Astrocyte of the spinal cord (primary cell): Measurements from ENCODE around the gene MVK.

Source experiments
- DNase-seq: peaks from one replicate; pipeline ENCODE4 v3.0.0; 2011; ENCODE audit warnings: low read depth, low spot score
- H3K4me3 ChIP-seq: 2 replicates; pipeline ENCODE4 v1.5.1; 2011; ENCODE audit warnings: low read depth, mild to moderate bottlenecking, low read length, moderate library complexity
- in situ Hi-C: cut with HindIII; loops from 2 replicates; pipeline ENCODE4 v1.10.0; 2017; ENCODE audit warnings: low sequenced_read_pairs
- TF ChIP-seq, protein P1 (sequence below): IDR thresholded peaks from 2 replicates; pipeline ENCODE4 v1.5.1; 2012; ENCODE audit warnings: low read depth, mild to moderate bottlenecking, low read length, inconsistent platforms

MVK gene

GRCh38 chr12:109596418-109597244, 23.0 kb downstream of the MVK start:
- in situ Hi-C loops = no loop called here

DNA sequence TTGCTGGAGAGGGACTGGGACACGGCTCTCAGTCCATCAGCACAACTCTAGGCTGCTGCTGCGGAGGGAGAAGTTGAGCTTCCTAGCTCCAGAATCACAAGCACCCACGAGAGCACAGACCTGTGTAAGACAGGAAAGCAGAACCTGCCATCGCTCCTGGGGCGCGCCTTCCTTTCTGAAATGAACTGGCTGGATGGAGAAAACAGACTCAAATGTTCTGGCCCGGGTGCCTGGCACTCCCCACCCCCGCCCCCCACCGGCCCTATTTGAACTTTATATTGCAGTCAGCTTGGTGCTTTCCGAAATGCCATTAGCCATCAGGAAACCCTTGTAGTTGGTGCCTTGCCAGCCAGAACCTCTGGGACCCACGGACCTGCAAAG, 23.8 kb downstream of the MVK start:
- DNase-seq = no peak
- H3K4me3 ChIP-seq = no peak overlapping the region
- TF ChIP-seq, protein P1, sequence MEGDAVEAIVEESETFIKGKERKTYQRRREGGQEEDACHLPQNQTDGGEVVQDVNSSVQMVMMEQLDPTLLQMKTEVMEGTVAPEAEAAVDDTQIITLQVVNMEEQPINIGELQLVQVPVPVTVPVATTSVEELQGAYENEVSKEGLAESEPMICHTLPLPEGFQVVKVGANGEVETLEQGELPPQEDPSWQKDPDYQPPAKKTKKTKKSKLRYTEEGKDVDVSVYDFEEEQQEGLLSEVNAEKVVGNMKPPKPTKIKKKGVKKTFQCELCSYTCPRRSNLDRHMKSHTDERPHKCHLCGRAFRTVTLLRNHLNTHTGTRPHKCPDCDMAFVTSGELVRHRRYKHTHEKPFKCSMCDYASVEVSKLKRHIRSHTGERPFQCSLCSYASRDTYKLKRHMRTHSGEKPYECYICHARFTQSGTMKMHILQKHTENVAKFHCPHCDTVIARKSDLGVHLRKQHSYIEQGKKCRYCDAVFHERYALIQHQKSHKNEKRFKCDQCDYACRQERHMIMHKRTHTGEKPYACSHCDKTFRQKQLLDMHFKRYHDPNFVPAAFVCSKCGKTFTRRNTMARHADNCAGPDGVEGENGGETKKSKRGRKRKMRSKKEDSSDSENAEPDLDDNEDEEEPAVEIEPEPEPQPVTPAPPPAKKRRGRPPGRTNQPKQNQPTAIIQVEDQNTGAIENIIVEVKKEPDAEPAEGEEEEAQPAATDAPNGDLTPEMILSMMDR = no peak
- in situ Hi-C loops = no loop called here

More at GRCh38 chr12:109596418-109597244, 23.0 kb downstream of the MVK start:
- DNase-seq = no peak
- TF ChIP-seq, protein P1 = no peak
- no peak overlapping the region for H3K4me3 ChIP-seq

DNA sequence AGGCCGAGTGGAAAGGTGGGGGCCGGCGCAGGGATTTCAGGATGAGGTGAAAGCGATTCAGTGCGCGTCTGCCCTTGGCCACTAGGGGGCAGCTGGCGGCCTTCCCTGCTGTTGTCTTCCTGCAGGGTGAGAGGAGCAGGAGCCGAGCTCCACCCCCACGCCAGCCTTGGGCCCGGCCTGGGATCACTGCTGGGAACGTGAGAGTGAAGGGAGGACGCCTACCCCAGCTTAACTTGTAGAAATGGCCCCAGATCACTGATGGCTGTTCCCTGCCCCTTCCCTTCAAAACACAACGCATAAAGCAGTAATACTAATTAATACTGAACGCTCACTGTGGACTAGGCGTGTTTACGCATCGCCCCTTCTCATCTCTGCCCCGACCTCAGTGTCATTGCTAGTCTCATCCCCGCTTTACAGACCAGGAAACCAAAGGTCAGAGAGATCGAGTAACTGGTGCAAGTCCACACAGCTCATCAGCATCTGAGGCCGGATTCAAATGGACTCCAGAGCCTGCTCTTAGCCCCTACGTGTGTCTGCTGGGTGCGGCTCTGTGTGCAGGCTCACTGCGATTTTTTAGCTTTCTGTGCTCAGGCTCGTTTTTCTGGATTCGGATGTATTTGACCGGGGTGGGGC, 24.3 kb downstream of the MVK start:
- peak; percentile 76 for DNase-seq
- in situ Hi-C loops = no loop called here
- TF ChIP-seq, protein P1 = peak; percentile 98
- no peak overlapping the region for H3K4me3 ChIP-seq

DNA sequence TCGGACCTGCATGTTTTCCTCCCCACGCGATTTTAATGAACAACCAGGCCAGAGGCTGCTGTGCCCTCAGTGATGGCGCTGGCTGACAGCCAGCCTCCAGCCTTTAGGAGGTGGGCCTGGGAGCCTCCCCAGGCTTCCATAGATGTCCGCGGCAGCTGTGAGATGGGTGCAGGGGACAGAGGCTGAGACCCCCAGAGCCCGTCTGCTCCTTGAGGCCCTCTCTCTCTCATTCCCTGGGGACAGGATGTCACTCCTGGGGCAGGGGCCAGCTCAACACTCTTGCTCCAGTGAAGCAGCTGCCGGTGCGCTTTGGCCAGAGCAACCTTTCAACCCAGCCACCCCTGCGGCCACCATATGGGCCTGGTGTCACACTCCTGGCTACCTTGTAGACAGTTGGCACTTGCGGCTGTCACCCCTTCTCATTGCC, 24.8 kb downstream of the MVK start:
- H3K4me3 ChIP-seq = no peak overlapping the region
- in situ Hi-C loops = no loop called here
- TF ChIP-seq, protein P1 = no peak
- DNase-seq = no peak

GRCh38 chr12:109599087-109599486, 25.5 kb downstream of the MVK start:
- no peak overlapping the region for H3K4me3 ChIP-seq
- in situ Hi-C loops = no loop called here
- TF ChIP-seq, protein P1 = no peak

GRCh38 chr12:109600481-109600880, 26.9 kb downstream of the MVK start:
- DNase-seq = no peak
- no peak overlapping the region for H3K4me3 ChIP-seq
- in situ Hi-C loops = no loop called here
- TF ChIP-seq, protein P1 = no peak

More at GRCh38 chr12:109599087-109599486, 25.5 kb downstream of the MVK start:
- no peak for DNase-seq
